GM19397 (cell line): Measurements from ENCODE around the gene PHIP.

Source experiments
- ATAC-seq: cut with Tn5 transposase; IDR thresholded peaks from one replicate; pipeline ENCODE4 v1.9.1; 2021; ENCODE audit warnings: mild to moderate bottlenecking, moderate library complexity; ENCODE audit not compliant: unreplicated experiment

Gene PHIP

GRCh38 chr6:79071547-79071946 lies 6.5 kb downstream of the PHIP start:
- ATAC-seq: no peak

GRCh38 chr6:79070206-79070825 lies 7.7 kb downstream of the PHIP start:
- peak; percentile 82 for ATAC-seq

GRCh38 chr6:79066828-79067227 lies 11.2 kb downstream of the PHIP start:
- ATAC-seq: no peak

- no peak for ATAC-seq
Measured at GRCh38 chr6:79066330-79066729, 11.7 kb downstream of the PHIP start.

GRCh38 chr6:79065232-79065631 lies 12.8 kb downstream of the PHIP start:
- no peak for ATAC-seq

GRCh38 chr6:79064635-79065034 lies 13.4 kb downstream of the PHIP start:
- no peak for ATAC-seq

GRCh38 chr6:79062708-79063107 lies 15.3 kb downstream of the PHIP start:
- ATAC-seq: no peak

GRCh38 chr6:79057746-79058145 lies 20.3 kb downstream of the PHIP start:
- no peak for ATAC-seq

- ATAC-seq: no peak
Measured at GRCh38 chr6:79056226-79056625, 21.8 kb downstream of the PHIP start.

- no peak for ATAC-seq
Measured at GRCh38 chr6:79048611-79049010, 29.4 kb downstream of the PHIP start.

- no peak for ATAC-seq
Measured at GRCh38 chr6:79047072-79047471, 31.0 kb downstream of the PHIP start.

GRCh38 chr6:79045966-79046365 lies 32.1 kb downstream of the PHIP start:
- ATAC-seq: no peak

GRCh38 chr6:79042799-79043126 lies 35.3 kb downstream of the PHIP start:
- ATAC-seq: no peak

GRCh38 chr6:79042088-79042798 lies 35.8 kb downstream of the PHIP start:
- peak; percentile 77 for ATAC-seq

GRCh38 chr6:79040083-79040482 lies 38.0 kb downstream of the PHIP start:
- peak; percentile 58 for ATAC-seq

- ATAC-seq: no peak
Measured at GRCh38 chr6:79038061-79038460, 40.0 kb downstream of the PHIP start.

- ATAC-seq: peak; percentile 61
Measured at GRCh38 chr6:79034865-79035264, 43.2 kb downstream of the PHIP start.

GRCh38 chr6:79033279-79033678 lies 44.8 kb downstream of the PHIP start:
- no peak for ATAC-seq

- ATAC-seq: no peak
Measured at GRCh38 chr6:79031821-79032590, 46.0 kb downstream of the PHIP start.

GRCh38 chr6:79030511-79030910 lies 47.5 kb downstream of the PHIP start:
- ATAC-seq: no peak

GRCh38 chr6:79030023-79030422 lies 48.0 kb downstream of the PHIP start:
- ATAC-seq: no peak

- ATAC-seq: no peak
Measured at GRCh38 chr6:79028641-79029314, 49.3 kb downstream of the PHIP start.
